ENCODE data around the gene TRAF2.
A peak's percentile ranks its signal among the peaks of the same experiment; 100 is the strongest.

TRAF2 gene

DNA sequence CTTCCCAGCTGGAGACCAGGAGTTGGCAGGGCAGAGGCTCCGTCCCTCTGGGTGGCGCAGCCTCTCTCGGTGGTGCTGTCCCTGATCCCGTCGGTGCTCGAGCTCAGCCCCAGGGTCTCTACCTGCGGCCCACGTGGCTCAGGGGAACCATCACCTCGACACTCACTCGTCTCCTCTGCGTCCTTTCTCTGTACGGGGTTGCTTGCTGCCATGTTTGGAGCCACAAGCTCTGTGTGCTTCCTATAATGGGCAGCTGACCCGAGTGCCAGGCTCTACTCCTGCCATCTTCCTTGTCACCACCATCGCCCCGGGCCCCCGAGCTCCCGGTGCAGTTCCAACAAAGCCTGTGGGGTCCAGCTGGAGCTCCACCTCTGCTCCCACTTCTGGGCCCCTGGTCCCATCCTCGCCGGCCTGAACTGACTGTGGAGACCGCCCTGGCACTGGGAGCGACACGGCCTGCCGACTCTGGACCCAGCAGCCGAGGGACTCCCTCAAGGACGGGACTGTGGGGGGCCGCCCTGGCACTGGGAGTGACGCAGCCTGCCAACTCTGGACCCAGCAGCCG is 53.2 kb downstream of the TRAF2 start:
- TF ChIP-seq, protein P1, sequence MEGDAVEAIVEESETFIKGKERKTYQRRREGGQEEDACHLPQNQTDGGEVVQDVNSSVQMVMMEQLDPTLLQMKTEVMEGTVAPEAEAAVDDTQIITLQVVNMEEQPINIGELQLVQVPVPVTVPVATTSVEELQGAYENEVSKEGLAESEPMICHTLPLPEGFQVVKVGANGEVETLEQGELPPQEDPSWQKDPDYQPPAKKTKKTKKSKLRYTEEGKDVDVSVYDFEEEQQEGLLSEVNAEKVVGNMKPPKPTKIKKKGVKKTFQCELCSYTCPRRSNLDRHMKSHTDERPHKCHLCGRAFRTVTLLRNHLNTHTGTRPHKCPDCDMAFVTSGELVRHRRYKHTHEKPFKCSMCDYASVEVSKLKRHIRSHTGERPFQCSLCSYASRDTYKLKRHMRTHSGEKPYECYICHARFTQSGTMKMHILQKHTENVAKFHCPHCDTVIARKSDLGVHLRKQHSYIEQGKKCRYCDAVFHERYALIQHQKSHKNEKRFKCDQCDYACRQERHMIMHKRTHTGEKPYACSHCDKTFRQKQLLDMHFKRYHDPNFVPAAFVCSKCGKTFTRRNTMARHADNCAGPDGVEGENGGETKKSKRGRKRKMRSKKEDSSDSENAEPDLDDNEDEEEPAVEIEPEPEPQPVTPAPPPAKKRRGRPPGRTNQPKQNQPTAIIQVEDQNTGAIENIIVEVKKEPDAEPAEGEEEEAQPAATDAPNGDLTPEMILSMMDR (IDR thresholded peaks at IDR 0.05; ENCODE audit: poor library complexity, severe bottlenecking) = no peak
- ATAC-seq (ENCODE audit: low read depth) = no peak
- Histone ChIP-seq H3K9me3 (ENCODE audit: severe bottlenecking) (no peaks in the 10 kb centered on the region), H3K4me1 (ENCODE audit: insufficient read depth, poor library complexity, severe bottlenecking) (no peaks in the 10 kb centered on the region), H3K4me3 (ENCODE audit: severe bottlenecking) (no peak overlapping the region), H3K27me3 (ENCODE audit: insufficient read depth, poor library complexity, severe bottlenecking) (no peaks in the 10 kb centered on the region), H3K27ac (ENCODE audit: poor library complexity, severe bottlenecking) (no peak overlapping the region), H3K36me3 (ENCODE audit: low read depth) (peaks cover 31% of the 10 kb centered on the region)
- no peak for DNase-seq (ENCODE audit: low spot score)

DNA sequence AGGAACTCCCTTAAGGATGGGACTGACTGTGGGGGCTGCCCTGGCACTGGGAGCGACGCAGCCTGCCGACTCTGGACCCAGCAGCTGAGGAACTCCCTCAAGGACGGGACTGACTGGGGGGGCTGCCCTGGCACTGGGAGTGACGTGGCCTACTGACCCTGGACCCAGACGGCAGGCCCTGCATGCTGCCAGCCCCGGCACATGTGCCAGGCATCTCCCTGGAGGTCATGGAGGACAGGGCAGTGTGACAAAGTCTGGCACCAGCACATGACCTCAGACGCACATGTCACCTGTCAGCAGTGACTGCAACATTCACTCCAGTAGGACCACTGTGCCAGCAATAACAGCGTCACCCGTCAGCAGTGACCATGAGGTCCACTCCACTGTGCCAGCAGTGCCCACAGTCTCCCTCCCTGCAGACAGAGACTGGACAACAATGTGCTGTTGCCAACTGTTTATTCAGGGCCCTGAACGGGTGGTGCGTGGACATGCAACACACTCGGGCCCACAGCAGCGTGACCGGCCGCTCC is 53.7 kb downstream of the TRAF2 start:
- no peaks in the 10 kb centered on the region for H3K27me3 ChIP-seq (ENCODE audit: insufficient read depth, poor library complexity, severe bottlenecking)
- TF ChIP-seq, protein P1 (IDR thresholded peaks at IDR 0.05; ENCODE audit: poor library complexity, severe bottlenecking) = no peak
- H3K36me3 ChIP-seq (ENCODE audit: low read depth) = peaks cover 31% of the 10 kb centered on the region
- no peak overlapping the region for H3K27ac ChIP-seq (ENCODE audit: poor library complexity, severe bottlenecking)
- H3K4me1 ChIP-seq (ENCODE audit: insufficient read depth, poor library complexity, severe bottlenecking) = peaks cover 3% of the 10 kb centered on the region
- ATAC-seq (ENCODE audit: low read depth) = no peak
- no peak overlapping the region for H3K4me3 ChIP-seq (ENCODE audit: severe bottlenecking)
- no peaks in the 10 kb centered on the region for H3K9me3 ChIP-seq (ENCODE audit: severe bottlenecking)
- no peak for DNase-seq (ENCODE audit: low spot score)

DNA sequence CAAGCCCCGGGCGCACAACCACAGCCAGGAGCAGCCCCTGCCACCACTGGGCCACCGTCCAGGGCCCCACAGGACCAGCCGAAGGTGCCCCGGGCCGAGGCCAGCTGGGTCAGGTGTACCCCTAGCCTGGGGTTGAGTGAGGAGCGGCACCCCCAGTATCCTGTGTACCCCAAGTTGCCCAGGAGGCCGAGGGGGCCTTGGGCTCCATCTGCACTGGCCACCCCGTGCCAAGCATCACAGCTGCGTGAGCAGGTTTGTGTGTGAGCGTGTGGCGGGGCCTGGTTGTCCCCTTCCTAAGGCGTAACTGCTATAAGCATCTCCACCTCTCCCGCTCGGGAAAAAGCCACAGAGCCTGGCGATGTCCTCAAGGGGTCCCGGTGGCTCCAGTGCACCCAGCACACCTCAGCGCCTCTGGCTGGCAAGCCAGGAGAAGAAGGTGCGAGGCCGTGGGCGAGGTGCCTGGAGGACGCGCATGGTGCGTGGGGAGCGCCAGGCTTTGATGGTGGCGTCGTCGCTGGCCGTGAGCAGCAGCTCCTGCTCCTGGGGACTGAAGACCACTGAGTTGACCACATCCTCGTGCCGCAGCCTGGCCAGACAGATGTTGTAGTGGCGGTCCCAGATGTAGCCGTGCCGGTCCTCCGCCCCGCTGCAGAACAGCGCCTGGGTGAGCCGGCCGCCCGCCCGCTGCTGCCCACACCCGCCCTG is 54.4 kb downstream of the TRAF2 start:
- ATAC-seq (ENCODE audit: low read depth) (no peak), DNase-seq (ENCODE audit: low spot score) (peak; percentile 62)
- Histone ChIP-seq H3K36me3 (ENCODE audit: low read depth) (peaks cover 31% of the 10 kb centered on the region), H3K27me3 (ENCODE audit: insufficient read depth, poor library complexity, severe bottlenecking) (no peaks in the 10 kb centered on the region), H3K4me3 (ENCODE audit: severe bottlenecking) (no peak overlapping the region), H3K4me1 (ENCODE audit: insufficient read depth, poor library complexity, severe bottlenecking) (peaks cover 3% of the 10 kb centered on the region), H3K9me3 (ENCODE audit: severe bottlenecking) (no peaks in the 10 kb centered on the region), H3K27ac (ENCODE audit: poor library complexity, severe bottlenecking) (no peak overlapping the region)
- TF ChIP-seq, protein P1 (IDR thresholded peaks at IDR 0.05; ENCODE audit: poor library complexity, severe bottlenecking) = no peak

DNA sequence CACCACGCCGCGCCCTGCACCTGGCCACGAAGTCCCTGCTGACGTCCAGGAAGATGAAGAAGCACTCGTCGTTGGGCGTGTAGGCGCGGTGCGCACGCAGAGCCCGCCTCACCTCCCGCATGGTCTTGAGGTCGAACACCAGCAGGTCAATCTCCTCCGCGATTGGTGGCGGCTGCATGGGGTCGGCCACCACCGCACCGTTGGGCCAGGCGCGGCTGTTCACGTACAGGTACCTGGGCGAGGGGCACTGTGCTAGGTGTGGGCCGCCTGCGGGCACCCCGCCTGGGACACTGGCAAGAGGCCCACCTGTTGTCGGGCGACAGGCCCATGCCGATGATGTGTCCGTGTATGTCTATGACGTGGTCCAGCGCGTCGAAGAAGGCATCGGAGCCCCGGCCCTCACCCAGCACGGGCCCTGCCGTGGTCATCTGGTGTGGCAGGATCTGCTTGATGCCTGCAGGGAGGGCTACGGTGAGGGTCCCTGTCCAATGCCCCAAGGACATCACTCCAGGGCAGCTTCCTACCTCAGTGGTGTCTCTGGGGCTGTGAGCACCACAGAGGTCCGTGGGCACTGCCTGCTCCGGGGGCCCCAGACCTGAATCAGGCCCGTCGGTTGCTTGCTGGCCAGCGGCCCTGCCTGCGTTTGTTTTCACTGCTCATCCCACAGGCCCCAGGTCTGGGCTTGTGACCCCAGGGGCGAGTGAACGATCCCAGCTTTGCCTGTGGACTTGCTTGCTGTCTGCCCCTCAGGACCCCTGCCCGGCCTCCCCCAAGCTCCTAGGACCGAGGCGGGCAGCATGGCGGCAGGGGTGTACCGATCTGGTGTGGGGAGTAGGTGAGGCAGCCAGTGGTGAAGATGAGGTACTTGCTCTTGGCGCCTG is 55.2 kb downstream of the TRAF2 start:
- Histone ChIP-seq H3K36me3 (ENCODE audit: low read depth) (peaks cover 31% of the 10 kb centered on the region), H3K4me3 (ENCODE audit: severe bottlenecking) (no peak overlapping the region), H3K4me1 (ENCODE audit: insufficient read depth, poor library complexity, severe bottlenecking) (peaks cover 3% of the 10 kb centered on the region), H3K27me3 (ENCODE audit: insufficient read depth, poor library complexity, severe bottlenecking) (no peaks in the 10 kb centered on the region), H3K27ac (ENCODE audit: poor library complexity, severe bottlenecking) (no peak overlapping the region), H3K9me3 (ENCODE audit: severe bottlenecking) (no peaks in the 10 kb centered on the region)
- DNase-seq (ENCODE audit: low spot score) (peak; percentile 71), ATAC-seq (ENCODE audit: low read depth) (no peak)
- TF ChIP-seq, protein P1 (IDR thresholded peaks at IDR 0.05; ENCODE audit: poor library complexity, severe bottlenecking) = no peak

Measured in RWPE2 (cell line).